ENCODE measurements around the gene OSBPL5. TPM values are rescaled to one million over a fixed set of nuclear protein-coding genes. Genes with fewer than 3 reads are reported as not detected.
A peak's percentile ranks its signal among the peaks of the same experiment; 100 is the strongest.

OSBPL5 gene
- total RNA-seq, 1 donor from 2014 or later: 6.2 TPM

DNA sequence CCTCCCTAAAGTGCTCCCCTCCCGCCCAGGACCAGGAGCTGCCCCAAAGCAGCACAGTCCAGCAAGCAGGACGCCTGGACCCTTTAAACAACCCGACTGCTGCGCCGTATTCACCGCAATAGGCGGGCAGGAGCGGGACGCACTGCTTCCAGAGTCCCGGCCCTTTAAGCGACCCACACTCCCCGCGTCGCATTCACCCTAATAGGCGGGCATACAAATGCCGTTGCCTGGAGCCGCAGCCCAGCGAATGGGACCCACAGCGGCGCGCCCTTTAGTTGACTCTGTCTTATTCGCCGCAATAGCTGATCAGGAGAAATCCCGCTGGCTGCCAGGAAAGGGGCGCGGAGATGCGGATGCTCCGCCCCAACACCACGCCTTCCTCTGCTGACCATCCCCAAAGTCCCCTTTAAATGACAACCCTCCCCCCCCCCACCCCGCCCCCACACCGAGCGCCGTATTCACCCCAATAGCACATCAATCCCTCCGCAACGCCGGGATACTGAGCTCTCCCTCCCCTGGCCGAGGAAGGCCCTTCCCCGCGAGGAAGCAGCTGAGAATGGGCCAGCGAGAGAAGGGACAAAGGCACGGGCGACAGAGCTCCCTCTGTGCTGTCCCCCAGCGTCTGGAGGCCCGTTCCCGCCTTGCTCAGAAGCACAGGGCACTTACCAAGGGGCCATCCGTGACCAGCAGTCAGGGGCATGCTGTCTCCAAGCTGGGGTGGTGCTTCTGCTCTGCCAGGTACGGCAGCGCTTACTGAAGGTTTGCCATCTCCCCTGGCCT, 4.7 kb downstream of the OSBPL5 start:
- no peaks in the 10 kb centered on the region for H3K9me3 ChIP-seq (ENCODE audit: low read depth)
- Mint-ChIP-seq H3K4me3 (peak overlapping the region; percentile 84), H3K27me3 (ENCODE audit: insufficient read depth, low read depth) (peaks cover 2% of the 10 kb centered on the region), H3K4me1 (peaks cover 66% of the 10 kb centered on the region), H3K9me3 (no peaks in the 10 kb centered on the region), H3K36me3 (no peaks in the 10 kb centered on the region), H3K27ac (peak overlapping the region; percentile 78)
- H2AFZ ChIP-seq (replicated peaks): peak overlapping the region; percentile 55
- peak overlapping the region; percentile 99 for H3K4me2 ChIP-seq
- peak; percentile 99 for DNase-seq (ENCODE audit: low spot score)
- H3K4me3 ChIP-seq: peak overlapping the region; percentile 59
- no peak overlapping the region for H3K9ac ChIP-seq
- H3K36me3 ChIP-seq: no peaks in the 10 kb centered on the region
- H3F3A ChIP-seq (ENCODE audit: low read depth): peaks cover 17% of the 10 kb centered on the region
- H3K79me2 ChIP-seq (ENCODE audit: low read depth): peaks cover 50% of the 10 kb centered on the region
- H3K27ac ChIP-seq: no peak overlapping the region
- H3K4me1 ChIP-seq: peaks cover 43% of the 10 kb centered on the region
- H4K20me1 ChIP-seq (ENCODE audit: low read depth): peaks cover 46% of the 10 kb centered on the region
- H3K27me3 ChIP-seq: peaks cover 2% of the 10 kb centered on the region
- TF ChIP-seq EZH2phosphoT487 (IDR thresholded peaks at IDR 0.05) (peak; percentile 15), EZH2 (IDR thresholded peaks at IDR 0.05) (no peak)
- TF ChIP-seq, protein P1, sequence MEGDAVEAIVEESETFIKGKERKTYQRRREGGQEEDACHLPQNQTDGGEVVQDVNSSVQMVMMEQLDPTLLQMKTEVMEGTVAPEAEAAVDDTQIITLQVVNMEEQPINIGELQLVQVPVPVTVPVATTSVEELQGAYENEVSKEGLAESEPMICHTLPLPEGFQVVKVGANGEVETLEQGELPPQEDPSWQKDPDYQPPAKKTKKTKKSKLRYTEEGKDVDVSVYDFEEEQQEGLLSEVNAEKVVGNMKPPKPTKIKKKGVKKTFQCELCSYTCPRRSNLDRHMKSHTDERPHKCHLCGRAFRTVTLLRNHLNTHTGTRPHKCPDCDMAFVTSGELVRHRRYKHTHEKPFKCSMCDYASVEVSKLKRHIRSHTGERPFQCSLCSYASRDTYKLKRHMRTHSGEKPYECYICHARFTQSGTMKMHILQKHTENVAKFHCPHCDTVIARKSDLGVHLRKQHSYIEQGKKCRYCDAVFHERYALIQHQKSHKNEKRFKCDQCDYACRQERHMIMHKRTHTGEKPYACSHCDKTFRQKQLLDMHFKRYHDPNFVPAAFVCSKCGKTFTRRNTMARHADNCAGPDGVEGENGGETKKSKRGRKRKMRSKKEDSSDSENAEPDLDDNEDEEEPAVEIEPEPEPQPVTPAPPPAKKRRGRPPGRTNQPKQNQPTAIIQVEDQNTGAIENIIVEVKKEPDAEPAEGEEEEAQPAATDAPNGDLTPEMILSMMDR (IDR thresholded peaks at IDR 0.05): no peak

DNA sequence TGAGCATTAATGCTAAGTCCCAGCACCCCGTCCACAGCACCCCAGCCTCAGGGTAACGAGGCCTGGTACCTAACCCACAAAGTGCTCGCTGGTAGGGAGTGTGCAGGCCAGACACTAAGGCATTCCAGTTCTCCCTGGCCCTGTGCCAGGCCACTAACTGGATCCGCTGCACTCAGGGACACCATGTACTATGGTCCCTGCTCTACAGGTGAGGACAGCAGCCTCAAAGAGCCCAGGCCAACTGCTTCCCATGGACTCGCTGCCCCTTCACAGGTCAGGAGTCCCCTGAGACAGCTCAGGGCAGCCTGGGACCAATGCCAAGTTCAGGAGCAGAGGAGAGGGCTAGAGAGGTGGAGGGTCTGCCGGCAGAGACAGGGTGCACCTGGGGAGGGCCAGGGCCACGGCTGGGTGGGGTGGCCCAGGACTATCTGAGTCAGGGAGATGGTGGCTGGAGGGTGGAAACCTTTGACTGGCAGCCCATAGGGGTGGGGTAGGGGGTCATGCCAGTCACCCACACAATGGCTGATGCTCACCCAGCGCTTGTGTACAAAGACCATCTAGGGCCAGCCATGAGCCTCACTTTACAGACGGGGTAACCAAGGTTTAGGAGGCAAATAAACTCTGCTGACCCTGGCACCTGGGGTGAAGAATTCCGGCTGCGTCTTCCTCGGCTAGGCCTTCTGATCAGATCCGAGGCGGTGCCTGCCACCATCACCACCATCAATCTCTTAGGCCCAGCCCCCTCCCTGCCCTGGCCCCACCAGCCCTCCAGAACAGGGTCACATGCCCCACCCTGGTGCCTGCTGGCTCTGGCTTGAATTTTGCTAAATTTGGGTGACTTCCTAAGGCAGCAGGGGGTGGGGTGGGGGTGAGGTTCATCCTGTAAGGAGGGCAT, 5.6 kb downstream of the OSBPL5 start:
- peak overlapping the region; percentile 55 for H2AFZ ChIP-seq (replicated peaks)
- peaks cover 51% of the 10 kb centered on the region for H4K20me1 ChIP-seq (ENCODE audit: low read depth)

DNA sequence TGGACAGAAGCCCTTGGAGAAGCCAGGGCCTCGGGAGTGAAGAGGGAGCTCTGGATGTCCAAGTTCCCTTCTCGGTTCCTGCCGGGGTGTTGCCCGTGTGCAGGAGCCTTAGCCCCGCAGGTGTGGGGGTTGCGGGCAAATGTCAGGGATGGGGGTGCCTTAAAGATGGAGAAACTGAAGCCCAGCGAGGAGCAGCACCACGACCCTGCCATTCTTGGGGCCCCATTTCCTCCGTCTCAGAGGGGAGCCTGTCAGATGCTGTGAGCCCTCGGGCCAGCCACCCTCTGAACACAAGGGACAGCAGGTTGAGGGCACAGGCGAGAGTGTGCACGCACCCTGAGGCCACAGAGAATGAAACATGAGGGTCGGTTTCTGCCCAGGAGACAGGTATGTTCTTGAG, 6.3 kb downstream of the OSBPL5 start:
- H3K36me3 Mint-ChIP-seq: no peaks in the 10 kb centered on the region
- Histone ChIP-seq H3K36me3 (no peaks in the 10 kb centered on the region), H3K4me2 (no peak overlapping the region), H3K79me2 (ENCODE audit: low read depth) (peaks cover 45% of the 10 kb centered on the region), H3K27me3 (no peaks in the 10 kb centered on the region), H3K9ac (no peak overlapping the region), H3F3A (ENCODE audit: low read depth) (peaks cover 16% of the 10 kb centered on the region), H3K4me1 (peaks cover 44% of the 10 kb centered on the region), H3K9me3 (ENCODE audit: low read depth) (no peaks in the 10 kb centered on the region), H2AFZ (replicated peaks) (no peak overlapping the region), H4K20me1 (ENCODE audit: low read depth) (peaks cover 53% of the 10 kb centered on the region), H3K27ac (no peak overlapping the region), H3K4me3 (no peak overlapping the region)
- H3K9me3 Mint-ChIP-seq: no peaks in the 10 kb centered on the region
- H3K27me3 Mint-ChIP-seq (ENCODE audit: insufficient read depth, low read depth): peaks cover 2% of the 10 kb centered on the region
- DNase-seq (ENCODE audit: low spot score): no peak
- no peak overlapping the region for H3K27ac Mint-ChIP-seq
- H3K4me1 Mint-ChIP-seq: peaks cover 76% of the 10 kb centered on the region
- H3K4me3 Mint-ChIP-seq: peak overlapping the region; percentile 69
- TF ChIP-seq, protein P1 (IDR thresholded peaks at IDR 0.05): no peak
- TF ChIP-seq EZH2 (IDR thresholded peaks at IDR 0.05) (no peak), EZH2phosphoT487 (IDR thresholded peaks at IDR 0.05) (no peak)

More for the DNA sequence above, 5.6 kb downstream of the OSBPL5 start:
- Histone ChIP-seq H3K4me1 (peaks cover 44% of the 10 kb centered on the region), H3K36me3 (no peaks in the 10 kb centered on the region), H3F3A (ENCODE audit: low read depth) (peaks cover 16% of the 10 kb centered on the region), H3K4me2 (peak overlapping the region; percentile 99), H3K27me3 (no peaks in the 10 kb centered on the region), H3K79me2 (ENCODE audit: low read depth) (peaks cover 52% of the 10 kb centered on the region), H3K9me3 (ENCODE audit: low read depth) (no peaks in the 10 kb centered on the region), H3K9ac (no peak overlapping the region), H3K4me3 (peak overlapping the region; percentile 59), H3K27ac (no peak overlapping the region)
- H3K36me3 Mint-ChIP-seq: no peaks in the 10 kb centered on the region
- no peaks in the 10 kb centered on the region for H3K9me3 Mint-ChIP-seq
- TF ChIP-seq EZH2 (IDR thresholded peaks at IDR 0.05) (no peak), EZH2phosphoT487 (IDR thresholded peaks at IDR 0.05) (no peak)
- TF ChIP-seq, protein P1 (IDR thresholded peaks at IDR 0.05): no peak
- peaks cover 2% of the 10 kb centered on the region for H3K27me3 Mint-ChIP-seq (ENCODE audit: insufficient read depth, low read depth)
- no peak overlapping the region for H3K27ac Mint-ChIP-seq
- peak; percentile 44 for DNase-seq (ENCODE audit: low spot score)
- H3K4me3 Mint-ChIP-seq: peak overlapping the region; percentile 84
- peaks cover 71% of the 10 kb centered on the region for H3K4me1 Mint-ChIP-seq
